ENCODE data around the gene SPDYE17. TPM values are rescaled to one million over a fixed set of nuclear protein-coding genes. Genes with fewer than 3 reads are reported as not detected.
A peak's percentile ranks its signal among the peaks of the same experiment; 100 is the strongest.
"Not testable (repeated sequence)": the region's sequence is repeated elsewhere in the genome, so short reads cannot be mapped to it uniquely, and the experiment has no call there.

Gene SPDYE17
- total and polyA plus RNA-seq, 2 of the 4 experiments (the other 2 are of a cell fraction): not detected

- dilution Hi-C loops (cut with HindIII; ENCODE audit: low sequenced_read_pairs, unreplicated experiment); H3K14ac ChIP-seq (replicated peaks; ENCODE audit: low read depth, low read length); H3K4me1 ChIP-seq (ENCODE audit: control insufficient read depth, insufficient read depth, low read length); H3K23ac ChIP-seq (ENCODE audit: low read depth, low read length); intact Hi-C loops (cut with micrococcal nuclease); H3K27me3 ChIP-seq (ENCODE audit: control insufficient read depth, insufficient read depth, low read length); H2BK5ac ChIP-seq (ENCODE audit: low read depth, low read length, poor library complexity, severe bottlenecking); BruUV-seq (replicated peaks); H2BK20ac ChIP-seq (ENCODE audit: low read depth, low read length); H2BK15ac ChIP-seq (ENCODE audit: low read depth, low read length); H3K36me3 ChIP-seq (ENCODE audit: control insufficient read depth, insufficient read depth, low read length); H3K9me1 ChIP-seq (ENCODE audit: insufficient read depth, low read length); CTCF ChIA-PET; H3K9me3 ChIP-seq (ENCODE audit: control insufficient read depth, insufficient read depth, low read length); H2AK9ac ChIP-seq (replicated peaks; ENCODE audit: low read depth, low read length, poor library complexity); H2AFZ ChIP-seq (replicated peaks; ENCODE audit: low read length, poor library complexity); H2BK120ac ChIP-seq (ENCODE audit: low read depth, low read length); H4K91ac ChIP-seq (ENCODE audit: insufficient read depth, low read depth, low read length); in situ Hi-C loops (cut with MboI; ENCODE audit: low sequenced_read_pairs); H3K4ac ChIP-seq (ENCODE audit: low read depth, low read length); POLR2A ChIA-PET (ENCODE audit: unreplicated experiment); H4K20me1 ChIP-seq (ENCODE audit: insufficient read depth, low read length); H4K8ac ChIP-seq (ENCODE audit: low read depth in 2 of 2, low read length in 2 of 2); H3K79me1 ChIP-seq (ENCODE audit: low read depth in 1 of 2, low read length in 2 of 2); H3K56ac ChIP-seq (ENCODE audit: extremely low read depth, insufficient read depth, low read length); H4K5ac ChIP-seq (ENCODE audit: low read depth, low read length); H3K4me3 ChIP-seq (ENCODE audit: insufficient read depth, low read depth, low read length); H3K27ac ChIP-seq (ENCODE audit: insufficient read depth, low read length); H3K4me2 ChIP-seq (ENCODE audit: low read depth, low read length); H2AK5ac ChIP-seq (ENCODE audit: low read depth, low read length); H3K9ac ChIP-seq (ENCODE audit: low read depth, low read length); H3K18ac ChIP-seq (ENCODE audit: low read depth, low read length): not testable (repeated sequence)
- WGBS, 2 experiments (ENCODE audit: extremely low coverage in 2 of 2, insufficient read length in 1 of 2): no CpG with 5 or more reads among the region's 10 CpGs
- DNase-seq (peak; percentile 58), ATAC-seq (ENCODE audit: low read depth) (peak; percentile 32; the same call in 1 of the 2 replicates)
Measured at GRCh38 chr7:77008000-77008399, 24.2 kb downstream of the SPDYE17 start.

- H2AK5ac ChIP-seq (ENCODE audit: low read depth, low read length); H2AK9ac ChIP-seq (replicated peaks; ENCODE audit: low read depth, low read length, poor library complexity); H2BK5ac ChIP-seq (ENCODE audit: low read depth, low read length, poor library complexity, severe bottlenecking); H3K4me3 ChIP-seq (ENCODE audit: insufficient read depth, low read depth, low read length); H2AFZ ChIP-seq (replicated peaks; ENCODE audit: low read length, poor library complexity); H3K4ac ChIP-seq (ENCODE audit: low read depth, low read length); H3K18ac ChIP-seq (ENCODE audit: low read depth, low read length); BruUV-seq (replicated peaks); H3K4me2 ChIP-seq (ENCODE audit: low read depth, low read length); H3K56ac ChIP-seq (ENCODE audit: extremely low read depth, insufficient read depth, low read length); POLR2A ChIA-PET (ENCODE audit: unreplicated experiment); H4K91ac ChIP-seq (ENCODE audit: insufficient read depth, low read depth, low read length); CTCF ChIA-PET; H4K20me1 ChIP-seq (ENCODE audit: insufficient read depth, low read length); H2BK15ac ChIP-seq (ENCODE audit: low read depth, low read length); H3K14ac ChIP-seq (replicated peaks; ENCODE audit: low read depth, low read length); H3K36me3 ChIP-seq (ENCODE audit: control insufficient read depth, insufficient read depth, low read length); H3K4me1 ChIP-seq (ENCODE audit: control insufficient read depth, insufficient read depth, low read length); H3K27ac ChIP-seq (ENCODE audit: insufficient read depth, low read length); H3K9ac ChIP-seq (ENCODE audit: low read depth, low read length); H2BK20ac ChIP-seq (ENCODE audit: low read depth, low read length); intact Hi-C loops (cut with micrococcal nuclease); DNase-seq; H3K27me3 ChIP-seq (ENCODE audit: control insufficient read depth, insufficient read depth, low read length); H2BK120ac ChIP-seq (ENCODE audit: low read depth, low read length); H4K8ac ChIP-seq (ENCODE audit: low read depth in 2 of 2, low read length in 2 of 2); H3K9me3 ChIP-seq (ENCODE audit: control insufficient read depth, insufficient read depth, low read length); H3K79me1 ChIP-seq (ENCODE audit: low read depth in 1 of 2, low read length in 2 of 2); in situ Hi-C loops (cut with MboI; ENCODE audit: low sequenced_read_pairs); ATAC-seq (ENCODE audit: low read depth); H4K5ac ChIP-seq (ENCODE audit: low read depth, low read length); dilution Hi-C loops (cut with HindIII; ENCODE audit: low sequenced_read_pairs, unreplicated experiment); H3K9me1 ChIP-seq (ENCODE audit: insufficient read depth, low read length); H3K23ac ChIP-seq (ENCODE audit: low read depth, low read length): not testable (repeated sequence)
- 71% methylated on average over 3 of the region's 22 CpGs; no CpG with 5 or more reads in 1 of the 2 experiments for WGBS, 2 experiments (ENCODE audit: extremely low coverage in 2 of 2, insufficient read length in 1 of 2)
Measured at GRCh38 chr7:77006127-77007110, 25.7 kb downstream of the SPDYE17 start.

All from IMR-90 (cell line).